T-cell (primary cell): Measurements from ENCODE around the gene RALGAPB. TPM values are rescaled to one million over a fixed set of nuclear protein-coding genes. Genes with fewer than 3 reads are reported as not detected.
"Not testable (repeated sequence)": the region's sequence is repeated elsewhere in the genome, so short reads cannot be mapped to it uniquely, and the experiment has no call there.

Source experiments
- ATAC-seq, 4 experiments: fragments of 200-7000 bp in 3 of 4; fragments of 150-1000 bp in 1 of 4; cut with Tn5 transposase; replicated peaks in 1 of 4; 1 replicate in 3 of 4; 2 replicates in 1 of 4; pipeline ENCODE4 v1.10.0; 2021; ENCODE audit warnings: moderate library complexity in 3 of 4, mild to moderate bottlenecking in 2 of 4, moderate number of reproducible peaks in 1 of 4
- CTCF ChIA-PET, 2 donors: fragments of 300-600 bp; sonication (Branson Sonifier 250); formaldehyde crosslinking; loops; one replicate each; lab custom pipeline; 2022; ENCODE audit warnings: antibody characterized with exemption in 2 of 2; lab: Charles Lee
- POLR2A ChIA-PET, 2 donors: fragments of 300-600 bp; sonication (Branson Sonifier 250); formaldehyde crosslinking; loops; one replicate each; lab custom pipeline; 2022; ENCODE audit warnings: antibody characterized with exemption in 2 of 2; lab: Charles Lee
- DNase-seq, 35 experiments: peaks; one replicate each; pipeline versions ENCODE4 v3.0.0 to v3.0.0-alpha.2; 2013 to 2023
- H3K27ac ChIP-seq: one replicate; pipeline ENCODE4 v1.5.1; 2013; ENCODE audit warnings: low read length
- H3K27me3 ChIP-seq, 2 experiments: replicated peaks in 1 of 2; 1 replicate in 1 of 2; 2 replicates in 1 of 2; pipeline versions ENCODE4 v1.6.1 to v1.7.0; 2013; ENCODE audit warnings: low read length in 1 of 2, mixed read lengths in 1 of 2; ENCODE audit not compliant: control insufficient read depth in 2 of 2, insufficient read depth in 2 of 2; ENCODE audit errors: extremely low read depth in 1 of 2
- H3K36me3 ChIP-seq, 2 donors: 1 replicate in 1 of 2; 2 replicates in 1 of 2; pipeline versions ENCODE4 v1.6.1 to v1.7.0; 2013; ENCODE audit warnings: low read length in 1 of 2; ENCODE audit not compliant: control insufficient read depth in 2 of 2, insufficient read depth in 1 of 2; ENCODE audit errors: extremely low read depth in 1 of 2
- H3K4me1 ChIP-seq, 2 experiments: 1 replicate in 1 of 2; 2 replicates in 1 of 2; pipeline versions ENCODE4 v1.6.1 to v1.7.0; 2013; ENCODE audit warnings: low read length in 2 of 2, mixed read lengths in 1 of 2; ENCODE audit not compliant: insufficient read depth in 2 of 2, control insufficient read depth in 1 of 2; ENCODE audit errors: extremely low read depth in 1 of 2
- H3K4me3 ChIP-seq, 2 donors: 1 replicate in 1 of 2; 2 replicates in 1 of 2; pipeline versions ENCODE4 v1.5.1 to v1.7.0; 2013; ENCODE audit warnings: mild to moderate bottlenecking in 2 of 2, low read length in 1 of 2, moderate library complexity in 1 of 2; ENCODE audit not compliant: control insufficient read depth in 1 of 2; ENCODE audit errors: extremely low read depth in 1 of 2
- H3K9me3 ChIP-seq: 2 replicates; pipeline ENCODE4 v1.7.0; 2013
- H3K27ac Mint-ChIP-seq, 2 donors: one replicate each; pipeline ENCODE4 v1.8.0; 2020 to 2021; ENCODE audit warnings: mild to moderate bottlenecking in 2 of 2, mixed read lengths in 2 of 2
- H3K27me3 Mint-ChIP-seq, 2 donors: one replicate each; pipeline ENCODE4 v1.8.0; 2021 to 2022; ENCODE audit warnings: mixed read lengths in 2 of 2
- H3K36me3 Mint-ChIP-seq: one replicate; pipeline ENCODE4 v1.8.0; 2021; ENCODE audit warnings: mixed read lengths
- H3K4me1 Mint-ChIP-seq, 3 donors: one replicate each; pipeline ENCODE4 v1.8.0; 2020 to 2022; ENCODE audit warnings: mixed read lengths in 3 of 3, mild to moderate bottlenecking in 1 of 3
- H3K4me3 Mint-ChIP-seq, 3 donors: one replicate each; pipeline ENCODE4 v1.8.0; 2020 to 2022; ENCODE audit warnings: mild to moderate bottlenecking in 3 of 3, mixed read lengths in 3 of 3, moderate library complexity in 3 of 3
- H3K9me3 Mint-ChIP-seq, 3 donors: one replicate each; pipeline ENCODE4 v1.8.0; 2020 to 2022; ENCODE audit warnings: mixed read lengths in 3 of 3
- WGBS: methylation state at CpG from one replicate; pipeline ENCODE4 v1.1.5; 2013; ENCODE audit warnings: missing lambda C conversion rate; ENCODE audit not compliant: insufficient coverage; 5-methylcytosine and 5-hydroxymethylcytosine counted together
- total RNA-seq, 35 experiments: library from RNA in 6 of 35; stranded (reverse) in 6 of 35; fragments of 120-200 nt in 1 of 35; gene quantifications; one replicate each; pipeline versions ENCODE4 v1.2.1 to v1.2.4 and lab custom pipeline; 2013 to 2026

Gene RALGAPB
- total RNA-seq, 5 donors from 2014 or later (not counting 1 experiment from before 2014, with no cell fraction given): 42.7 to 50.1 (median 46.1) TPM

DNA sequence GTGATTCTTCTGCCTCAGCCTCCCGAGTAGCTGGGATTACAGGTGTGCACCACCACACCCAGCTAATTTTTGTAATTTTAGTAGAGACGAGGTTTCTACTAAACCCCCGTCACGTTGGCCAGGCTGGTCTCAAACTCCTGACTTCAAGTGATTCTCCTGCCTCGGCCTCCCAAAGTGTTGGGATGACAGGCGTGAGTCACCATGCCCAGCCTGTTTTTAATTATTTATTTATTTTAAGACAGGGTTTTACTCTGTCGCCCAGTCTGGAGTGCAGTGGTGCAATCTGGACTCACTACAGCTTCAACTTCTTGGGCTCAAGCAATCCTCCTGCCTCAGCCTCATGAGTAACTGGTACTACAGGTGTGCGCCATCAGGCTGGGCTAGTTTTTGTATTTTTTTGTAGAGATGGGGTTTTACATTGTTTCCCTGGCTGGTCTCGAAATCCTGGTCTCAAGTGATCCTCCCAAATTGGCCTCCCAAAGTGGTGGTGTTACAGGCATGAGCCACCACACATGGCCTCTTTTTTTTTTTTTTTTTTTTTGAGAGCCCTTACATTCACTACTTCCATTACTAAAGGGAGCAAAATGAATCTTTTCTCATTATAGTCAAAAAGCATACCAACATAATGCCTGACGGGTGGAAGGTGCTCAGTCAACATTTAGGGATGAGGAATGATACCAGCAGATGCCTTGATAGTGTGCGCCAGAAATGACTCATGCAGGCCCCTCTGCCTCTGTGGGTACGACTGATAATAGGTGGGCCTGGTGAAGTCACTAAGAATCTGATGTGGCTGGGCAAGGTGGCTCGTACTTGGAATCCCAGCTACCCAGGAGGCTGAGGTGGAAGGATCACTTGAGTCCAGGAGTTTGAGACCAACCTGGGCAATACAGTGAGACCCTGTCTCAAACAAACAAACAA lies 17.8 kb upstream of the RALGAPB start:
- WGBS: 100% methylated on average over 1 of the region's 13 CpGs

DNA sequence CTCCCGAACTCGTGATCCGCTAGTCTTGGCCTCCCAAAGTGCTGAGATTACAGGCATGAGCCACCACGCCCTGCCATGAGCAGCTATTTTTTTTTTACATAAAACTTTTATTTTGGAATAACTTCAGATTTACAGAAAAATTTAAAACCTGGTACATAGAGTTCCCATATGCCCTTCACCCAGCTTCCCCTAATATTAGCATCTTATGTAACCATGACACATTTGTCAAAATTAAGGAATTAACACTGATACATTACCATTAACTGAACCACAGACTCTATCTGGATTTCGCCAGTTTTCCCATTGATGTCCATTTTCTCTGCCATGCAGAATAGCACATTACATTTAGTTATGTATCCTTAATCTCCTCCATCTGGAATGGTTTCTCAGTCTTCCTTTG lies 14.3 kb upstream of the RALGAPB start:
- no peak for DNase-seq
- Histone ChIP-seq H3K36me3 (no peaks in the 10 kb centered on the region), H3K27ac (no peak overlapping the region), H3K9me3 (no peaks in the 10 kb centered on the region), H3K27me3 (no peaks in the 10 kb centered on the region), H3K4me3 (no peak overlapping the region), H3K4me1 (no peaks in the 10 kb centered on the region)
- ChIA-PET CTCF (interaction anchor here (0.7 kb wide), 2 partner anchors 13 to 15 kb away, joined by 3 to 4 read pairs; partner anchors contain the start of gene RALGAPB (in 1 of the 2)), POLR2A (no interaction called here)
- no peak overlapping the region for H3K4me3 Mint-ChIP-seq
- no peaks in the 10 kb centered on the region for H3K36me3 Mint-ChIP-seq
- peaks cover 1 to 3% of the 10 kb centered on the region in 2 donors for H3K27me3 Mint-ChIP-seq
- 100% methylated on average over 1 of the region's 5 CpGs for WGBS
- no peaks in the 10 kb centered on the region for H3K9me3 Mint-ChIP-seq
- no peaks in the 10 kb centered on the region for H3K4me1 Mint-ChIP-seq
- no peak overlapping the region for H3K27ac Mint-ChIP-seq
- no peak for ATAC-seq

More for the DNA sequence above, 17.8 kb upstream of the RALGAPB start:
- H3K27me3 ChIP-seq: no peaks in the 10 kb centered on the region
- ATAC-seq (no peak), DNase-seq (no peak)
- CTCF ChIA-PET: no interaction called here
- H3K27ac ChIP-seq: no peak overlapping the region
- no peaks in the 10 kb centered on the region for H3K9me3 ChIP-seq
- H3K27me3 Mint-ChIP-seq: peaks cover 1 to 3% of the 10 kb centered on the region in 2 donors
- no peaks in the 10 kb centered on the region for H3K4me1 ChIP-seq
- no peaks in the 10 kb centered on the region for H3K4me1 Mint-ChIP-seq
- peaks cover 0 to 8% of the 10 kb centered on the region in 2 donors for H3K36me3 ChIP-seq
- no peak overlapping the region for H3K4me3 Mint-ChIP-seq
- no peak overlapping the region for H3K4me3 ChIP-seq
- H3K36me3 Mint-ChIP-seq: peaks cover 16% of the 10 kb centered on the region
- H3K27ac Mint-ChIP-seq: no peak overlapping the region
- POLR2A ChIA-PET: no interaction called here
- H3K9me3 Mint-ChIP-seq: no peaks in the 10 kb centered on the region

DNA sequence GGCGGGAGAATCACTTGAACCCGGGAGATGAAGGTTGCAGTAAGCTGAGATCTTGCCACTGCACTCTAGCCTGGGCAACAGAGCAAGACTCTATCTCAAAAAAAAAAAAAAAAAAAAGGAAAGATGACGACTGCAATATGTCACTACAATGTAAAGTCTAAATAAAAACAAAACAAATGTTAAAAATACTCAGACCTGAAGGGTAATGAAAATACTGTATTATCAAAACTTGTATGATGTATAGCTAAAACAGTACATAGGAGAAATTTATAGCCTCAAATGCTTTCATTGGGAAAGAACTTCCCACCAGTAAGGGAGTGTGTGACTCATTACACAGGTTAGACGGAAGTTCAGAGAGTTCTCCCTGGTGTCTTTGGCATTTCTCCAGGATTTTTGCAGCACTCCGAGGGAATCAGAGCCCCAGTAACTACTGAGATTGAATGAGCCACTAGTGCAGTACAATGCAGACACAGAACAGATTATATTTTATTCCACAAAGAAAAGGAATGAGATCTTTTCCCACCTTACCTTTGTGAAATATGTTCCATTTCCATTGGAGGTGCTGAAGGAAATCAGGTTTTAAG lies 12.5 kb upstream of the RALGAPB start:
- CTCF ChIA-PET: no interaction called here
- WGBS: 86% methylated on average over 1 of the region's 5 CpGs

DNA sequence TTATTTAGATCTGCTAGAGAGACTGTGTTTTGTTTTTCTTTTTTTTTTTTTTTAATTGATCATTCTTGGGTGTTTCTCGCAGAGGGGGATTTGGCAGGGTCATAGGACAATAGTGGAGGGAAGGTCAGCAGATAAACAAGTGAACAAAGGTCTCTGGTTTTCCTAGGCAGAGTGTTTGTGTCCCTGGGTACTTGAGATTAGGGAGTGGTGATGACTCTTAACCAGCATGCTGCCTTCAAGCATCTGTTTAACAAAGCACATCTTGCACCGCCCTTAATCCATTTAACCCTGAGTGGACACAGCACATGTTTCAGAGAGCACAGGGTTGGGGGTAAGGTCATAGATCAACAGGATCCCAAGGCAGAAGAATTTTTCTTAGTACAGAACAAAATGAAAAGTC lies 12.0 kb upstream of the RALGAPB start:
- H3K27ac Mint-ChIP-seq, DNase-seq, H3K4me1 ChIP-seq, H3K4me3 Mint-ChIP-seq, H3K27me3 ChIP-seq, H3K4me1 Mint-ChIP-seq, H3K27ac ChIP-seq, H3K36me3 Mint-ChIP-seq, H3K4me3 ChIP-seq, ATAC-seq, H3K9me3 Mint-ChIP-seq, H3K27me3 Mint-ChIP-seq, H3K36me3 ChIP-seq, CTCF ChIA-PET, H3K9me3 ChIP-seq, POLR2A ChIA-PET: not testable (repeated sequence)
- no CpG with 5 or more reads among the region's 2 CpGs for WGBS

More for the DNA sequence above, 12.5 kb upstream of the RALGAPB start:
- Mint-ChIP-seq H3K36me3 (no peaks in the 10 kb centered on the region), H3K4me1 (no peaks in the 10 kb centered on the region), H3K4me3 (no peak overlapping the region), H3K9me3 (no peaks in the 10 kb centered on the region), H3K27me3 (peaks cover 1 to 3% of the 10 kb centered on the region in 2 donors), H3K27ac (no peak overlapping the region)
- H3K4me1 ChIP-seq: no peaks in the 10 kb centered on the region
- H3K27me3 ChIP-seq: no peaks in the 10 kb centered on the region
- no peak overlapping the region for H3K4me3 ChIP-seq
- POLR2A ChIA-PET: no interaction called here
- no peak overlapping the region for H3K27ac ChIP-seq
- DNase-seq (no peak), ATAC-seq (no peak)
- H3K9me3 ChIP-seq: no peaks in the 10 kb centered on the region
- H3K36me3 ChIP-seq: no peaks in the 10 kb centered on the region

DNA sequence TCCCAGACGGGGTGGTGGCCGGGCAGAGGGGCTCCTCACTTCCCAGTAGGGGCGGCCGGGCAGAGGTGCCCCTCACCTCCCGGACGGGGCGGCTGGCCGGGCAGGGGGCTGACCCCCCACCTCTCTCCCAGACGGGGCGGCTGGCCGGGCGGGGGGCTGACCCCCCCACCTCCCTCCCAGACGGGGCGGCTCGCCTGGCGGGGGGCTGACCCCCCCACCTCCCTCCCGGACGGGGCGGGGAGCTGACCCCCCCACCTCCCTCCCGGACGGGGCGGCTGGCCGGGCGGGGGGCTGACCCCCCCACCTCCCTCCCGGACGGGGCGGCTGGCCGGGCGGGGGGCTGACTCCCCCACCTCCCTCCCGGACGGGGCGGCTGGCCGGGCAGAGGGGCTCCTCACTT lies 11.5 kb upstream of the RALGAPB start:
- CTCF ChIA-PET, DNase-seq, H3K27me3 ChIP-seq, POLR2A ChIA-PET, H3K27me3 Mint-ChIP-seq, H3K9me3 ChIP-seq, H3K9me3 Mint-ChIP-seq, H3K27ac ChIP-seq, H3K4me3 ChIP-seq, ATAC-seq, H3K4me1 ChIP-seq, H3K27ac Mint-ChIP-seq, H3K4me3 Mint-ChIP-seq, H3K36me3 Mint-ChIP-seq, H3K4me1 Mint-ChIP-seq, H3K36me3 ChIP-seq: not testable (repeated sequence)
- WGBS: no CpG with 5 or more reads among the region's 33 CpGs

DNA sequence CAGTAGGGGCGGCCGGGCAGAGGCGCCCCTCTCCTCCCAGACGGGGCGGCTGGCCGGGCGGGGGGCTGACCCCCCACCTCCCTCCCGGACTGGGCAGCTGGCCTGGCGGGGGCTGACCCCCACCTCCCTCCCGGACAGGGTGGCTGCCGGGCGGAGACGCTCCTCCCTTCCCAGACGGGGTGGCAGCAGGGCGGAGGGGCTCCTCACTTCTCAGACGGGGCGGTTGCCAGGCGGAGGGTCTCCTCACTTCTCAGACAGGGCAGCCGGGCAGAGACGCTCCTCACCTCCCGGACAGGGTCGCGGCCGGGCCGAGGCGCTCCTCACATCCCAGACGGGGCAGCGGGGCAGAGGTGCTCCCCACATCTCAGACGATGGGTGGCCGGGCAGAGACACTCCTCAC lies 11.1 kb upstream of the RALGAPB start:
- POLR2A ChIA-PET, H3K27ac ChIP-seq, H3K4me1 ChIP-seq, CTCF ChIA-PET, H3K9me3 ChIP-seq, H3K9me3 Mint-ChIP-seq, H3K4me1 Mint-ChIP-seq, H3K36me3 ChIP-seq, H3K36me3 Mint-ChIP-seq, ATAC-seq, H3K27ac Mint-ChIP-seq, H3K27me3 ChIP-seq, H3K27me3 Mint-ChIP-seq, DNase-seq, H3K4me3 Mint-ChIP-seq, H3K4me3 ChIP-seq: not testable (repeated sequence)
- 98% methylated on average over 7 of the region's 30 CpGs for whole genome bisulfite sequencing
